ENCODE data around the gene METTL6. TPM values are rescaled to one million over a fixed set of nuclear protein-coding genes. Genes with fewer than 3 reads are reported as not detected.

The METTL6 gene
- polyA plus RNA-seq, 2 donors: 5.6 to 8.9 TPM

DNA sequence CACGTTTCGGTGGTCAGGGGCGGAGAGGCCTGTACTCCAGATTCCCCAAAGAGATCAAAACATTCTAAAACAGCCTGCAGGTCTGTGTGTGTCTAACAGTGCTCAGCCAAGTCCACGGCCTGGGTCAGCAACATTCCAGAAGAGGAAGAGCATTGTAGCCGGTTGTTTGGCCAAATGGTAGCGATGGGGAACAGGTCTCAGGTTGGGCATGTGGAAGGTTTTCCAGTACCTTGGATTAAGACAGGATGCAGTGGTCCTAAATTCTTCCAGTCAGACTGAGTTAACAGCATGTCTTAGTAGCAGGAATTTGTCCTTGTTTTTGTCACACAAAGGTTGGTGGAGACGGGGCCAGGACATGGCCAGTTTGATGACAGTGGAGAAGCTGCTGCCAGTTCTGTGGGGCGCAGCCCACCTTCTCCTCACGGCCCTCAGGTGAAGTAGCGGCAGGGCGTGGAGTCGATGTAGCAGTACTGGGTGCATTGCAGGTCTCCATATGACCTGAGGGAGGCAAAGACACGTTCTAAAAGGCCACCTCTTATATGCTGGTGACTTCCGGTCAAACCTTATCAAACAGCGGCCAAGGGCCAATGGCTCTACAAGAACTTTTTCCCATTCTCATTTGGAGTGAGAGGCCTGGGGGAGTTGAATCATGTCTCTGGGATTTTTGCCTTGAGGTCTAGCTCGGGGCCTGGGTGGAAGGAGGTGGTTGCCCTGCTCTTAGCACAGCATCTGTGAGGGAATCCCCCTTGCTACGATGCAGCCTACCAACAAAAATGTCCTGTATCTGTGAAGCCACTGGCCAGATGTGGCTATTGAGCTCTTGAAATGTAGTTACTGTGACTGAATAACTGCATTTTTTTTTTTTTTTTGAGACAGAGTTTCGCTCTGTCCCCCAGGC is 24.1 kb upstream of the METTL6 start:
- WGBS, 2 donors: 92% methylated on average over 18 of the region's 18 CpGs
- no peaks in the 10 kb centered on the region for H3K9me3 ChIP-seq (ENCODE audit: control insufficient read depth in 2 of 2, insufficient read depth in 1 of 2, low read depth in 1 of 2, low read length in 1 of 2)
- no peaks in the 10 kb centered on the region for H3K4me1 ChIP-seq (ENCODE audit: control insufficient read depth in 2 of 2, insufficient read depth in 2 of 2, low read length in 1 of 2)
- no peaks in the 10 kb centered on the region for H3K36me3 ChIP-seq (ENCODE audit: control insufficient read depth in 2 of 2, insufficient read depth in 2 of 2, low read length in 1 of 2)
- no peak overlapping the region for H3K27ac ChIP-seq (ENCODE audit: low read depth in 2 of 2, low read length in 1 of 2)
- no peak overlapping the region for H3K4me3 ChIP-seq (ENCODE audit: low read depth in 1 of 2, low read length in 2 of 2)
- no peaks in the 10 kb centered on the region for H3K27me3 ChIP-seq (ENCODE audit: control insufficient read depth in 1 of 2, insufficient read depth in 2 of 2, low read length in 2 of 2)

DNA sequence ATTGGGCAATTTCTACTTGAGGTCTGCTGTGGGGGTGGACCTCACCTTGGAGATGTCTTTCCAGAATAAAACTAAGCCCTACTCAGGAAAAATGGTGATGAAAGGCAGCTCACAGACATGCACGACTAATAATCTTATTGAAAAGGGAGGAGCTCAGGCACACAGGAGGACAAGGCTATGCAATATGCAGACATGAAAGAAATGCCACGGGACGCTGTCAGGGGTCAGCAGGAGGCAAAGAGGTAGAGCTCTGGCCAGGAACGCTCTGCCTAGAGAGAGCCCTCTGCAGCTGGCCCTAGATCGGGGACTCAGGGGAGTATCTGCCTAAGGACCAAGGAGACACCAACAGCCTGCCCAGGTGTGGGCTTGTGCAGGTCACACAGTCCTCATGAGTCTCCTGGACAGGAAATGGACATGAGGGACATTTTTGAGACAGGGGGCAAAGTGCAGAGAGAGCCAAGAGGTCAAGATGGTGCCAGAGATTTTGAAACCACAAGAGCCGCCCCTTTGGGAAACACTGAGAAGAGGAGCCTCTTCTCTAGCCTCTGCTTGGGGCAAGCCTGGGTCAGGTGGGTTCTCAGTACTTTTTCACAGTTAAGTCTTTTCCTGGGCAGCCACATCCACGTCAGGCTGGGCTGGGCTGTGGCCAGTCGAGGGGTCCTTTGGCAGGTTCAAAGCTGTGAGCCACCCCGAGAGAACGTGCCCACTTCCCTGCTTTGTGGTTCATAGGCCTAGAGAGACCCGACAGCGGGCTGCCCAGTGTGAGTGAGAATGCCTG is 23.3 kb upstream of the METTL6 start:
- no peaks in the 10 kb centered on the region for H3K36me3 ChIP-seq (ENCODE audit: control insufficient read depth in 2 of 2, insufficient read depth in 2 of 2, low read length in 1 of 2)
- no peak overlapping the region for H3K4me3 ChIP-seq (ENCODE audit: low read depth in 1 of 2, low read length in 2 of 2)
- no peak overlapping the region for H3K27ac ChIP-seq (ENCODE audit: low read depth in 2 of 2, low read length in 1 of 2)
- WGBS, 2 donors: 91 to 95% methylated on average over 12 of the region's 12 CpGs
- no peaks in the 10 kb centered on the region for H3K9me3 ChIP-seq (ENCODE audit: control insufficient read depth in 2 of 2, insufficient read depth in 1 of 2, low read depth in 1 of 2, low read length in 1 of 2)
- H3K4me1 ChIP-seq (ENCODE audit: control insufficient read depth in 2 of 2, insufficient read depth in 2 of 2, low read length in 1 of 2): no peaks in the 10 kb centered on the region
- H3K27me3 ChIP-seq (ENCODE audit: control insufficient read depth in 1 of 2, insufficient read depth in 2 of 2, low read length in 2 of 2): no peaks in the 10 kb centered on the region

DNA sequence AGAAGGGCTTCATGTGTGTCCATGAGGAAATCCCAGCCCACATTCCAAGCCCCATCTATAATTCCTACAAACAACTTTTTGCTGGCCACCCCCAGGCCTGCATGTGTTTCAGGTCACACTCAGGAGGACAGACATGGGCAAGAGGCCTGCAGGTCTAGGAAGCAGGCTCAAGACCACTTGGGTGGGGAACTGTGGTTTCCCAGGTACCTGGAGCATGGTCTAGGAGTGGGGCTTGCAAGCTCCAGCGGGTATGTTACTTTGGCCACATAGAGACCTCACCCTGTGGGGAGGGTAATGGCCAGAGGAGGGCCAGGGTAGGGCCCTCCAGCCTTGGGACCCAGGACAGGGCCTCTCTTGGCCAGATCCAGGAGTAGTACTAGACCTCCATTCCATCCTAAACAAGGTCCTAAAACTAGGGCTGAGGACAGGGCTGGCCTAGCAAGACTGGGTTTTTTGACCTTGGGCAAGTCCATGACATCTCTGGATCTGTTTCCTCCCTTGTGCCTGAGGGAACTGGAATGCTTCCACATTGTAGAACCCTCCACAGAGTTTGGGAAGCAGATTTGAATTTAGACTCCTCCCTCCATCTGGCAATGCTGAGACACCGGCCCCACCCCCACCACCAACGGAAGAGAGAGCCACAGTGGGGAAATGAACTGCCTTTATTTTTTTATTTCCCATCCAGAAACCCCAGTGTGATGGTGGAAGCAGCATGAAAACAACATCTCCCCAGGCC is 22.3 kb upstream of the METTL6 start:
- Histone ChIP-seq H3K27ac (ENCODE audit: low read depth in 2 of 2, low read length in 1 of 2) (no peak overlapping the region), H3K27me3 (ENCODE audit: control insufficient read depth in 1 of 2, insufficient read depth in 2 of 2, low read length in 2 of 2) (no peaks in the 10 kb centered on the region), H3K4me3 (ENCODE audit: low read depth in 1 of 2, low read length in 2 of 2) (no peak overlapping the region), H3K9me3 (ENCODE audit: control insufficient read depth in 2 of 2, insufficient read depth in 1 of 2, low read depth in 1 of 2, low read length in 1 of 2) (no peaks in the 10 kb centered on the region), H3K4me1 (ENCODE audit: control insufficient read depth in 2 of 2, insufficient read depth in 2 of 2, low read length in 1 of 2) (no peaks in the 10 kb centered on the region), H3K36me3 (ENCODE audit: control insufficient read depth in 2 of 2, insufficient read depth in 2 of 2, low read length in 1 of 2) (no peaks in the 10 kb centered on the region)
- WGBS, 2 donors: 88 to 91% methylated on average over 3 of the region's 3 CpGs

DNA sequence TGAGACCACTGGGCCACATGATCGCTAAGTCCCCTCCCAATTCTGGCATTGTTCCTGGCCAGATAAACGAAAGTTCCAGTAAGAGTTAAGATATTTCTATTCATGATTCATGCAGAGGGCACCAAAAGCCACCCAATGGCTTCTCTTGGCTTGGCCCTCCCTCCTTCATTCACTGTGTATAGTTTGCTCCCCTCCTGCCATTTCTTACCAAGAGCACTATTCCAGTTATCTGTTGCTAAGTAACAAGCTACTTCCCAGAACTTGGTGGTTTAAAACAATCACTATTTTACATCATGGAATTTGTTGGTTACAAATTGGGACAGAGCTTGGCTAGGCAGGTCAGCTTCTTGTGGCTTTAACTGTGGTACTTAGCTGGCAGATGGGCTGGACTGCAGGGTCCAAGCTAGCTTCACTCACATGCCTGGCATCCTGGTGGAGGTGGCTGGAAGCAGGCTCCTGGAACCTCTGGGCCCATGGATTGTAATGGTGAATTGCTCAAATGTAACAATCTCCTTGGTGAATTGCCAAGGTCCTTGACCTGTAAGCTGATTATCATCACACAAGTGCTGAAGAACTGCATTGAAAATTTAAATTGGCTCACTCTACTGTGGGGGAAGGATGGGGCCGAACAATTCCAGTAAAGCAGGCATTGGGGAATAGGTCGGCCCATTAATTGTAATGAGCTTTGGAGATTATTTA is 16.6 kb upstream of the METTL6 start:
- Histone ChIP-seq H3K4me1 (ENCODE audit: control insufficient read depth in 2 of 2, insufficient read depth in 2 of 2, low read length in 1 of 2) (no peaks in the 10 kb centered on the region), H3K27ac (ENCODE audit: low read depth in 2 of 2, low read length in 1 of 2) (no peak overlapping the region), H3K36me3 (ENCODE audit: control insufficient read depth in 2 of 2, insufficient read depth in 2 of 2, low read length in 1 of 2) (peaks cover 16% of the 10 kb centered on the region in 2 donors), H3K4me3 (ENCODE audit: low read depth in 1 of 2, low read length in 2 of 2) (no peak overlapping the region), H3K9me3 (ENCODE audit: control insufficient read depth in 2 of 2, insufficient read depth in 1 of 2, low read depth in 1 of 2, low read length in 1 of 2) (no peaks in the 10 kb centered on the region), H3K27me3 (ENCODE audit: control insufficient read depth in 1 of 2, insufficient read depth in 2 of 2, low read length in 2 of 2) (no peaks in the 10 kb centered on the region)
- WGBS, 2 donors: 78 to 84% methylated on average over 4 of the region's 4 CpGs

DNA sequence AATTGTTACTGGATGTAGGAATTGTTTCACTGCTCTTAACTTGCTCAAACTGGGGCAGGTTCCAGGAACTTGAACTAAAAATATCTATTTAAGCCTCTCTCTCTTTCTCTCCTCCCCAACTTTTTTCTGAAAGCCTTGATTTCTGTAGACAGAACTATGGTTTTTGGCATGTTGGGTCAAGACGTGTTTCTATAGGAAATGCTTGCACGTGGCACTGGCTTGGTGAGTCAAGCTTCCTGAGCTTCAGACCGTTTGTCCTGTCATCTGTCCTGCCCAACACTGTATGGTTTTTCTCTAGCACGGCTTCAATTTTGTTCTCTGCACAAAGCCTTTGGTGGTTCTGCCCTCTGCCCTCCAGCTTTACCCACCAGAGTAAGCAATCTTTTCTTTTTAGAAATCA is 13.5 kb upstream of the METTL6 start:
- H3K4me3 ChIP-seq (ENCODE audit: low read depth in 1 of 2, low read length in 2 of 2): no peak overlapping the region
- no peak overlapping the region for H3K27ac ChIP-seq (ENCODE audit: low read depth in 2 of 2, low read length in 1 of 2)
- no peaks in the 10 kb centered on the region for H3K27me3 ChIP-seq (ENCODE audit: control insufficient read depth in 1 of 2, insufficient read depth in 2 of 2, low read length in 2 of 2)
- no peaks in the 10 kb centered on the region for H3K4me1 ChIP-seq (ENCODE audit: control insufficient read depth in 2 of 2, insufficient read depth in 2 of 2, low read length in 1 of 2)
- 36 to 53% methylated on average over 4 of the region's 4 CpGs for WGBS, 2 donors
- peaks cover 20 to 23% of the 10 kb centered on the region in 2 donors for H3K36me3 ChIP-seq (ENCODE audit: control insufficient read depth in 2 of 2, insufficient read depth in 2 of 2, low read length in 1 of 2)
- no peaks in the 10 kb centered on the region for H3K9me3 ChIP-seq (ENCODE audit: control insufficient read depth in 2 of 2, insufficient read depth in 1 of 2, low read depth in 1 of 2, low read length in 1 of 2)

DNA sequence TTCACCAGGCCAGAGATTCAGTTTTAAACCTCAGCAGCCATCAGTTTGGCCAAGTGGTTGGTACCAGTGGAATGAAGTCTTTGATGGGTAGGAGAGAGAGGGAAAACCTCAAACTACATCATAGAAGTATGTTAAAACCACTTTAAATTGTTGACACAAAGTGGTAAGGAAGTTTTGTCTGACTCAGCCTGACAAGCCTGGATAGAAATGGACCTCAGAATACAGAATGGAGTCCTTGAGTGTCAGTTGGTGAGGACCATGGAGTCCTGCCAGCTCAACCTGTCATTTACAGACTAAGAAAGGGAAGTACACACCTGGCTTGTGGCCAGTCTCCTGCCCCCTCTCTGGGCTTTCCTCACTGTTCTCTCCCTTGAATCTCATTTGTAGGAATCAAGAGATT is 12.1 kb upstream of the METTL6 start:
- H3K27ac ChIP-seq (ENCODE audit: low read depth in 2 of 2, low read length in 1 of 2): no peak overlapping the region
- peaks cover 20 to 31% of the 10 kb centered on the region in 2 donors for H3K36me3 ChIP-seq (ENCODE audit: control insufficient read depth in 2 of 2, insufficient read depth in 2 of 2, low read length in 1 of 2)
- no peak overlapping the region for H3K4me3 ChIP-seq (ENCODE audit: low read depth in 1 of 2, low read length in 2 of 2)
- H3K4me1 ChIP-seq (ENCODE audit: control insufficient read depth in 2 of 2, insufficient read depth in 2 of 2, low read length in 1 of 2): no peaks in the 10 kb centered on the region
- H3K9me3 ChIP-seq (ENCODE audit: control insufficient read depth in 2 of 2, insufficient read depth in 1 of 2, low read depth in 1 of 2, low read length in 1 of 2): no peaks in the 10 kb centered on the region
- H3K27me3 ChIP-seq (ENCODE audit: control insufficient read depth in 1 of 2, insufficient read depth in 2 of 2, low read length in 2 of 2): no peaks in the 10 kb centered on the region

DNA sequence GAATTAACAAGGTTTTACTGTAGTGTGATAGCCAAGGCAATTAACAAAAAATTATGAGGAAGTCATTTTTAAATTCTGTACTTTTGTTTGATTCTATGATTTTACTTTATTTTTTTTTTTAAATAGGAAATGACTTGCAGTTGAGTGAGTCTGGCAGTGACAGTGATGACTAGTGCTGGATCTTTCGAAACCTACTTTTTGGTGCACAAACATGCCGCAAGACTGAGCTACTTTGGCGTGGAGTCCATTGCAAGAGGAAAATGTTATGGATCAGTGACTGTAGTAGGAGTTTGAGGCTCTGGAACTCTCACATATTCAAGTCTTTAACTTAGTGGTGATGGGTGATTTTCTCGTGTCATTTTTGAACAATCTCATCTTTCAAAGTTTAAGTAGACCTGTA is 11.6 kb upstream of the METTL6 start:
- 80 to 91% methylated on average over 4 of the region's 4 CpGs for WGBS, 2 donors
- H3K27ac ChIP-seq (ENCODE audit: low read depth in 2 of 2, low read length in 1 of 2): no peak overlapping the region
- peaks cover 24 to 32% of the 10 kb centered on the region in 2 donors for H3K36me3 ChIP-seq (ENCODE audit: control insufficient read depth in 2 of 2, insufficient read depth in 2 of 2, low read length in 1 of 2)

DNA sequence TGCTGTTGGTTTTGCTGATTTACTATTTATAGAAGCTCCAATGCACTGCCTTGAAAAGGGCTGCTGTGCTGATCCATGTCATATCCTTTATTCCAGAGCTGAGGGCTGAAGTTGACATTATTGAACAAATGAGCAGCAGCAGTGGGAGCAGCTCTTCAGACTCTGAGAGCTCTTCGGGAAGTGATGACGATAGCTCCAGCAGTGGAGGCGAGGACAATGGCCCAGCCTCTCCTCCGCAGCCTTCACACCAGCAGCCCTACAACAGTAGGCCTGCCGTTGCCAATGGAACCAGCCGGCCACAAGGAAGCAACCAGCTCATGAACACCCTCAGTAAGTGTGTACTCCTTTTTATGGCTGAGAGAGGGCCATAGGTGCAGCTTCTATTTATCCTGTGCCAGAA is 8.9 kb upstream of the METTL6 start:
- no peaks in the 10 kb centered on the region for H3K27me3 ChIP-seq (ENCODE audit: control insufficient read depth in 1 of 2, insufficient read depth in 2 of 2, low read length in 2 of 2)
- no peaks in the 10 kb centered on the region for H3K9me3 ChIP-seq (ENCODE audit: control insufficient read depth in 2 of 2, insufficient read depth in 1 of 2, low read depth in 1 of 2, low read length in 1 of 2)
- H3K27ac ChIP-seq (ENCODE audit: low read depth in 2 of 2, low read length in 1 of 2): no peak overlapping the region
- no peaks in the 10 kb centered on the region for H3K4me1 ChIP-seq (ENCODE audit: control insufficient read depth in 2 of 2, insufficient read depth in 2 of 2, low read length in 1 of 2)
- H3K4me3 ChIP-seq (ENCODE audit: low read depth in 1 of 2, low read length in 2 of 2): no peak overlapping the region
- H3K36me3 ChIP-seq (ENCODE audit: control insufficient read depth in 2 of 2, insufficient read depth in 2 of 2, low read length in 1 of 2): peaks cover 22 to 31% of the 10 kb centered on the region in 2 donors
- 93 to 97% methylated on average over 6 of the region's 6 CpGs for WGBS, 2 donors

More for the DNA sequence above, 11.6 kb upstream of the METTL6 start:
- Histone ChIP-seq H3K27me3 (ENCODE audit: control insufficient read depth in 1 of 2, insufficient read depth in 2 of 2, low read length in 2 of 2) (no peaks in the 10 kb centered on the region), H3K4me3 (ENCODE audit: low read depth in 1 of 2, low read length in 2 of 2) (no peak overlapping the region), H3K9me3 (ENCODE audit: control insufficient read depth in 2 of 2, insufficient read depth in 1 of 2, low read depth in 1 of 2, low read length in 1 of 2) (no peaks in the 10 kb centered on the region), H3K4me1 (ENCODE audit: control insufficient read depth in 2 of 2, insufficient read depth in 2 of 2, low read length in 1 of 2) (no peaks in the 10 kb centered on the region)

DNA sequence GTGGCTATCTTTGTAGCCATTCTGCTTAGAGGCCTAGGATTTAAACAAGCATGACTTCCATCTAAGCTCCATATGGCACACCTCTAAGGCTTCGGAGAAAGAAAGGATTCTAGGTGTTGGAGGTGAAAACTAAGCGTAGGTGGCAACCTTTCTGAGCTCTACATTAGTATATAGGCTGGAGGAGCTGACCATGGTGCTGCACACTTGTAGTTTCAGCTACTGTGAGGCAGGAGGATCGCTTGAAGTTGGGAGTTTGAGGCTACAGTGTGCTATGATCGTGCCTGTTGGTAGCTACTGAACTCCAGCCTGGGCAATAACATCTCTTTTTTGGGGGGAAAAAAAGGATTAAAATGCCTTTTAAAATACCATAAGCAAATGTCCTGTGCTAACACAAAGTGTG is 7.4 kb upstream of the METTL6 start:
- no peaks in the 10 kb centered on the region for H3K9me3 ChIP-seq (ENCODE audit: control insufficient read depth in 2 of 2, insufficient read depth in 1 of 2, low read depth in 1 of 2, low read length in 1 of 2)
- 96 to 98% methylated on average over 4 of the region's 4 CpGs for WGBS, 2 donors
- no peak overlapping the region for H3K4me3 ChIP-seq (ENCODE audit: low read depth in 1 of 2, low read length in 2 of 2)
- H3K36me3 ChIP-seq (ENCODE audit: control insufficient read depth in 2 of 2, insufficient read depth in 2 of 2, low read length in 1 of 2): peaks cover 12 to 24% of the 10 kb centered on the region in 2 donors
- no peaks in the 10 kb centered on the region for H3K27me3 ChIP-seq (ENCODE audit: control insufficient read depth in 1 of 2, insufficient read depth in 2 of 2, low read length in 2 of 2)
- H3K27ac ChIP-seq (ENCODE audit: low read depth in 2 of 2, low read length in 1 of 2): no peak overlapping the region
- H3K4me1 ChIP-seq (ENCODE audit: control insufficient read depth in 2 of 2, insufficient read depth in 2 of 2, low read length in 1 of 2): no peaks in the 10 kb centered on the region

Data from esophagus (tissue), 2 donors.